Pancreas (tissue), 10 donors: ENCODE measurements around the gene CERS1. TPM values are rescaled to one million over a fixed set of nuclear protein-coding genes. Genes with fewer than 3 reads are reported as not detected.

ENCODE experiments used
- ATAC-seq, 4 donors: fragments of 200-7000 bp; cut with Tn5 transposase; one replicate each; pipeline versions ENCODE4 v1.8.0 to v1.9.1; 2020; ENCODE audit warnings: mild to moderate bottlenecking in 4 of 4, moderate library complexity in 4 of 4
- DNase-seq, 6 donors: peaks; one replicate each; pipeline ENCODE4 v3.0.0-alpha.2; 2020
- FAIRE-seq: peaks from 2 replicates; lab custom pipeline; 2012; peaks lifted over from hg19 to GRCh38; lab: Jason Lieb, UNC
- H3K27ac ChIP-seq, 4 donors: fragments of 200-600 bp; sonication (generic); 1 replicate in 3 of 4; 2 replicates in 1 of 4; pipeline versions ENCODE4 v1.5.0 to v1.8.0; 2020
- H3K27me3 ChIP-seq, 4 donors: fragments of 200-600 bp; one replicate each; pipeline ENCODE4 v1.8.0; 2021
- H3K36me3 ChIP-seq, 3 donors: fragments of 200-600 bp; sonication (generic) in 1 of 3; one replicate each; pipeline versions ENCODE4 v1.5.0 to v1.8.0; 2020 to 2021
- H3K4me1 ChIP-seq, 3 donors: fragments of 200-600 bp; one replicate each; pipeline ENCODE4 v1.8.0; 2021
- H3K4me3 ChIP-seq, 4 donors: fragments of 200-600 bp; sonication (generic) in 2 of 4; one replicate each; pipeline versions ENCODE4 v1.5.0 to v1.8.0; 2020 to 2021
- H3K9me3 ChIP-seq, 4 donors: fragments of 200-600 bp; one replicate each; pipeline ENCODE4 v1.8.0; 2021
- WGBS, 2 donors: extraction: QIAGEN DNeasy Blood & Tissue Kit; methylation state at CpG; one replicate each; pipeline ENCODE4 v1.1.7; 2013; 5-methylcytosine and 5-hydroxymethylcytosine counted together
- intact Hi-C, 3 donors: fragments of 100-400 bp; cut with DNase I; formaldehyde crosslinking; loops; one replicate each; pipeline versions ENCODE4 v1.11.1 to v1.14.2; 2022
- polyA plus RNA-seq, 2 donors: library from polyadenylated mRNA; stranded (reverse); fragments of 200-250 nt; gene quantifications; one replicate each; pipeline ENCODE4 v1.2.3, GENCODE V29; 2013
- total RNA-seq, 6 donors: library from RNA; stranded (reverse); fragmentation: NEBNext Ultra II Directional in 4 of 6; extraction: Animal tissue kit (Norgen Biotek cat#: 25700) in 4 of 6; gene quantifications; one replicate each; pipeline versions ENCODE4 v1.2.1 to v1.2.4, GENCODE V29; 2021 to 2023
- TF ChIP-seq, protein P1 (sequence below), 4 donors: fragments of 200-600 bp; sonication (generic) in 3 of 4; IDR thresholded peaks; one replicate each; pipeline versions ENCODE4 v1.5.0 to v1.8.0; 2021; ENCODE audit warnings: antibody characterized with exemption in 4 of 4
- donor health status: healthy with polysubstance abuse.
- donor health status: DM: no; HTN: no; CAD: no; lungs with moderate emphysema.
- donor health status: DM: no; HTN: no; CAD: no.
- donor health status: control.
- donor health status: control.
- donor health status: Bipolar disorder and iron deficiency.
- donor health status: DM: yes; HTN: yes; CAD: no.
- donor health status: DM: no; HTN: no; CAD: no.
- donor health status: DM: no; HTN: no; CAD: no.
- donor health status: DM: yes; HTN: yes; CAD: no.

The CERS1 gene
- total and polyA plus RNA-seq, 8 donors: 0.16 to 8.3 (median 0.44) TPM

DNA sequence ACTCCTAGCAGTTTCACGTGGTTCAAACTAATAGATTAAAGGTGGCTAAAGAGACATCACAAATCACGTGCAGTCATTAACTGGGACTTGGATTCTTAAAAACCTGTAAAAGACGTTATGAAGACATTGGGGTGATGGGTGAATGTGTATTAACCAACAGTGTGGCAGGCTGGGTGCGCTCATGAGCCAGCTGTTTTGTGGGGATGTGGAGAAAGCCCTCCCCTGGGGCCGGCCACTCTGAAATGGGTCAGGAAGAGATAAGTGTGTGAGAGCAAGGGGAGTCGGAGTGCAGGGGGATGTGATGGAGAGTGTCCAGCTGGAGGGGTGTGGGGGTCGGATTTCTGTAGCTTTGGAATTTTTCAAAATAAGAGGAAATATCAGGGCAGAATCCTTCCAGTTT lies 53.8 kb downstream of the CERS1 start:
- TF ChIP-seq, protein P1, sequence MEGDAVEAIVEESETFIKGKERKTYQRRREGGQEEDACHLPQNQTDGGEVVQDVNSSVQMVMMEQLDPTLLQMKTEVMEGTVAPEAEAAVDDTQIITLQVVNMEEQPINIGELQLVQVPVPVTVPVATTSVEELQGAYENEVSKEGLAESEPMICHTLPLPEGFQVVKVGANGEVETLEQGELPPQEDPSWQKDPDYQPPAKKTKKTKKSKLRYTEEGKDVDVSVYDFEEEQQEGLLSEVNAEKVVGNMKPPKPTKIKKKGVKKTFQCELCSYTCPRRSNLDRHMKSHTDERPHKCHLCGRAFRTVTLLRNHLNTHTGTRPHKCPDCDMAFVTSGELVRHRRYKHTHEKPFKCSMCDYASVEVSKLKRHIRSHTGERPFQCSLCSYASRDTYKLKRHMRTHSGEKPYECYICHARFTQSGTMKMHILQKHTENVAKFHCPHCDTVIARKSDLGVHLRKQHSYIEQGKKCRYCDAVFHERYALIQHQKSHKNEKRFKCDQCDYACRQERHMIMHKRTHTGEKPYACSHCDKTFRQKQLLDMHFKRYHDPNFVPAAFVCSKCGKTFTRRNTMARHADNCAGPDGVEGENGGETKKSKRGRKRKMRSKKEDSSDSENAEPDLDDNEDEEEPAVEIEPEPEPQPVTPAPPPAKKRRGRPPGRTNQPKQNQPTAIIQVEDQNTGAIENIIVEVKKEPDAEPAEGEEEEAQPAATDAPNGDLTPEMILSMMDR (IDR thresholded peaks at IDR 0.05): no peak
- Histone ChIP-seq H3K9me3 (no peaks in the 10 kb centered on the region), H3K27me3 (no peaks in the 10 kb centered on the region), H3K27ac (no peak overlapping the region), H3K4me3 (no peak overlapping the region), H3K4me1 (peaks cover 27 to 40% (median 32%) of the 10 kb centered on the region in 3 donors), H3K36me3 (no peaks in the 10 kb centered on the region)
- intact Hi-C loops: loop anchor here in 1 of 3 donors (10.0 kb wide), 1 partner anchor 397 kb away; no protein-coding TSS in a partner anchor
- DNase-seq (peak in 1 of 6 donors; percentile 22), FAIRE-seq (no peak), ATAC-seq (no peak)
- 51 to 52% methylated on average over 7 of the region's 7 CpGs for WGBS, 2 donors

DNA sequence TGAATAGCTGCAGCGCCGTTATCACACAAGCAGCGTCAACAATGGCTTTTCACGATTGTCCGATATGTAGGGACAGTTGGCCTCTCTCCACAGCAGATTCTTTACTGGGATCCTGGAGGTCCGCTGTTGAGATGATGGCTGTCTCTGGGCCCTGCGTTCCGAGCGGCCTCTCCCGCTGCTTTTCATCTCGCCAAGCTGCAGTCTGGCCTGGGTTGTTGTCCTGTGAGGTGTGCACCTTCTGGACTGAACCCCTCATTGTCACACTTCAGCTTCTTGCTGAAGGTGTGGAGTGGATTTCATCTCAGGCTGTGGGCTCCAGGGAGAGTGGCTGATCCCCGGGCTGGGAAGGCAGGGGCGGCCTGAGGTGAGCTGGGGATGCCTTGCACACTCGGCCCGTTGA lies 54.6 kb downstream of the CERS1 start:
- ATAC-seq: no peak
- H3K27me3 ChIP-seq: no peaks in the 10 kb centered on the region
- no peaks in the 10 kb centered on the region for H3K9me3 ChIP-seq
- H3K4me3 ChIP-seq: no peak overlapping the region
- no peak overlapping the region for H3K27ac ChIP-seq
- WGBS, 2 donors: 50 to 53% methylated on average over 15 of the region's 15 CpGs
- FAIRE-seq: no peak
- DNase-seq: peak in 1 of 6 donors; percentile 47
- TF ChIP-seq, protein P1 (IDR thresholded peaks at IDR 0.05): no peak
- H3K36me3 ChIP-seq: no peaks in the 10 kb centered on the region
- H3K4me1 ChIP-seq: peaks cover 27 to 38% (median 32%) of the 10 kb centered on the region in 3 donors
- intact Hi-C loops: loop anchor here in 1 of 3 donors (10.0 kb wide), 1 partner anchor 397 kb away; no protein-coding TSS in a partner anchor

DNA sequence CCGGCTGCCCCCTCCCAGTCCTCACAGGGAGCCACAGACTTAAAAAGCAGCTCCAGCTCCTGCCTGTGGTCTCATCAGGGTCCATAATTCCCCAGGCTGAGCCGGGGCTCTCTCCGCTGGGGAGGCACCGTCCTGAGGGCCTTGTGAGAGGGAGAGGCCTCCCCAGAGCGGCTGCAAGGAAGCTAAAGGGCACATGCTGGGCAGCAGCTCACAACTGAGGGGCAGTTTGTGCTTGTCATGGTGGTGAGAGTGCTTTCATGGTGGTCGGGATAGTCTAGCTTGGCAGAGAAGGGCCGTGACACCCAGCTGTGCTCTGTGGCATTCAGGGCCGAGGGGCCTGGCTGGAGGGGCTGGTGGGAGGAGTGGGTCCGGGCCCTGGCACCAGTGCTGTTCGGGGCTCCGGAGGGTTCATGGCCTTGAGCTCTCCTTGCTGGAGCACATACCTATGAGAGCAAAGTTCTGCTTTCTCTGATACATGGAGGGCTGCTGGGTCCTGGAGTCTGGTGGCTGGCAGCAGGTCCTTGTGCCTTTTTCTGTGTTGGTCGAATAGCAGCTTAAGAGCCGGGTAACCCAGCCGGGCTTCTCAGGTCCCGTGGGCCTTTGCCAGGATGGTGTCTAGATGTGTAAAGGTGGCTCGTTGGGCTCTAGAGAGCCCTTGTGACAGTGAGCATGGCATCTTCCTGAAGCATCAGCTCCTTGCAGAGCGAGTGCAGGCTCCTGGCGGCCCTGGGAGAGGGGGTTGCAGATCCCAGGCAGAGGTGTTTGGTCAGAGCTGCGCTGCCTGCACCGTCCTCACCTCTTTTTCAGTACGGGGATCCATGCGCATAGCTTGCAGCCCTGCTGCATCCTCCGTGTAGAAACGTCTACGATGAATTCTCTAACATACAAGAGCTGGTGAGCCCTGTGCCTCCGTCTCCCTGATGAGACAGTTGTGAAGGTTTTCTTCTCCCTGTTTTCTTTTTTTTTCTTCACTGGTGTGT lies 55.4 kb downstream of the CERS1 start:
- Histone ChIP-seq H3K4me1 (peaks cover 27 to 39% (median 38%) of the 10 kb centered on the region in 3 donors), H3K9me3 (no peaks in the 10 kb centered on the region)
- TF ChIP-seq, protein P1 (IDR thresholded peaks at IDR 0.05): no peak

DNA sequence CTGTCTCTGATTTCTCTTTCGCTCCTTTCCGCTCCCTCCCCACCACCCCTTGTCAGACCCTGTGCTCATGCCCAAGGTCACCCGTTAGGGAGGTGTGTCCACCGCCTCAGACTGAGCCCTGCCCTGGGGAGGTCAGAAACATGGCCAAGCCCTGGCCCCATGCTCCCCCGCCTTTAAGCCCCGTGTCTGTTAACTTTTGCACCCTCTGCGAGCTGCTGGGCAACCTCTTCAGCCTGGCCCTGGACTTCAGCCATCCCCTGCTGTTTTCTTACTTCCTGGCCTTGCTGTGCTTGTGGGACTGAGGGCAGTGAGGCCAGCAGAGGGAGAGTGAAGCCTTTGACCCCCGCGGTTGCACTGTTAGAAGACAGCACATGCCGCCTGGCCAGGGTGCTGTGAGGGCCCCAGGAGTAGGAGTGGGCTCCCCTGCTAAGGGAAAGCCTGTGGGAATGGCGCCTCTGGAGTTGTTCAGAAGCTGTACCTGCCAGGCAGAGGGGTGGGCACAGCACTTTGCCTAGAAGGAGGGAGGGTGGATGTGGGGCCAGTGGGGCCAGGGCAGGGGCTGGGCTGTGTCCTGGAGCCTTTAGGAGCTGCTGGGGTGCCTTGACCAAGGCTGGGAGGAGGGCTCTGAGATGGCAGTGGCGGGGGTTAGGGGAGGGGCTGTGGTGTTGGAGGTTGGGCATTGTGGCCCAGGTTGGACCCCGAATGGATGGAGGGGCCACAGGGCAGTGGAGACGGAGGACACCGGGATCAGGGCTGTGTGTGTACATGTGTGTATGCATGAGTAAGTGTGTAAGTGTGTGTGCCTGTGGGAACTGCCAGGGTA lies 56.3 kb downstream of the CERS1 start:
- ATAC-seq (peak; percentile 37 to 69 (median 58)), FAIRE-seq (no peak), DNase-seq (peak in 2 of 6 donors; percentile 35 to 68)
- WGBS, 2 donors: 29 to 31% methylated on average over 14 to 15 of the region's 15 CpGs
- TF ChIP-seq, protein P1 (IDR thresholded peaks at IDR 0.05): no peak
- H3K9me3 ChIP-seq: no peaks in the 10 kb centered on the region
- peaks cover 31 to 48% (median 45%) of the 10 kb centered on the region in 3 donors for H3K4me1 ChIP-seq
- no peaks in the 10 kb centered on the region for H3K36me3 ChIP-seq
- intact Hi-C loops: loop anchor here in 1 of 3 donors (10.0 kb wide), 1 partner anchor 395 kb away; no protein-coding TSS in a partner anchor
- H3K27ac ChIP-seq: peak overlapping the region in 1 of 4 donors; percentile 5
- H3K27me3 ChIP-seq: no peaks in the 10 kb centered on the region
- H3K4me3 ChIP-seq: peak overlapping the region in 2 of 4 donors; percentile 6 to 14

More for the DNA sequence above, 55.4 kb downstream of the CERS1 start:
- 39% methylated on average over 26 of the region's 26 CpGs for WGBS, 2 donors
- ATAC-seq (peak in 3 of 4 donors; percentile 8 to 14 (median 11)), FAIRE-seq (no peak), DNase-seq (peak in 1 of 6 donors; percentile 59)
- intact Hi-C loops: loop anchor here in 1 of 3 donors (10.0 kb wide), 1 partner anchor 396 kb away; no protein-coding TSS in a partner anchor
- no peaks in the 10 kb centered on the region for H3K27me3 ChIP-seq
- peak overlapping the region in 1 of 4 donors; percentile 5 for H3K27ac ChIP-seq
- peak overlapping the region in 2 of 4 donors; percentile 6 to 14 for H3K4me3 ChIP-seq
- no peaks in the 10 kb centered on the region for H3K36me3 ChIP-seq
